Measurements from ENCODE around the gene DACH2. TPM values are rescaled to one million over a fixed set of nuclear protein-coding genes. Genes with fewer than 3 reads are reported as not detected.

Gene DACH2
- total RNA-seq (under 1 TPM in 1 of 2 donors, not detected in 1; 0.17 TPM), polyA plus RNA-seq (ENCODE audit: insufficient read length in 6 of 6) (1 to 10 TPM; 3.5 to 5.4 (median 5.2) TPM)
- long read RNA-seq, donor 1 = 0 reads
- long read RNA-seq, donor 2 = 0 reads
- long read RNA-seq, donor 3 = 0 reads
- long read RNA-seq, donor 4 = 0 reads
- long read RNA-seq, donor 5 = 0 reads
- long read RNA-seq, donor 6 = 0 reads
- long read RNA-seq, donor 7 = 0 reads
- long read RNA-seq, donor 8 = 0 reads
- long read RNA-seq, donor 9 = 0 reads
- long read RNA-seq, donor 10 = 0 reads
- long read RNA-seq, donor 11 = 0 reads
- long read RNA-seq, donor 12 = 0 reads

DNA sequence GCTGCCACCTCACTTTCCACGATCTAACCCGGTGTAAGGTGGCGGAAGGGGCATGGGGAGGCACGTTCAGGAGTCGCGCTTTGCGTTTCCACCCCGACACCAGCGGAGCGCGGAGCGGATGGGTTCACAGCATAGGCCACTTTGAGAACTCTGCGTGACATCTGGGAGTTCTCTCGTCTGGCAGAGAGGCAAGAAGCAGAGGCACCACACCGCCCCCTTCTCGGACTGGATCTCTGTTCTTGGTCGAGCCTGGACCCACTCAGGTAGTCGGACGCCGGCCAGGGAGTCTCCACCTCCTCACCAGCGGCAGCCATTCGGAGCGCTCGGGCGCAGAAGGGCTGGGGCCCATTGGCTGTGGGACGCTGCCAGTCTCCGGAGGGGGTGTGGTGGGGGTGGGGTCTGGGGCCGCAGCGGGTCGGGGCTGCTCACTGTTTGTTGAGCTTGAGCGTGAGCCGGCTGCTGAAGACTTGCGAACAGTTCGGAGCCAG is at the start of gene DACH2:
TSS of gene DACH2 (plus strand) at position 428 of the 488 bp plus-strand sequence.
- ATAC-seq = peak; percentile 100
- no peak within 1 kb of the TSS for H3K27ac ChIP-seq

DNA sequence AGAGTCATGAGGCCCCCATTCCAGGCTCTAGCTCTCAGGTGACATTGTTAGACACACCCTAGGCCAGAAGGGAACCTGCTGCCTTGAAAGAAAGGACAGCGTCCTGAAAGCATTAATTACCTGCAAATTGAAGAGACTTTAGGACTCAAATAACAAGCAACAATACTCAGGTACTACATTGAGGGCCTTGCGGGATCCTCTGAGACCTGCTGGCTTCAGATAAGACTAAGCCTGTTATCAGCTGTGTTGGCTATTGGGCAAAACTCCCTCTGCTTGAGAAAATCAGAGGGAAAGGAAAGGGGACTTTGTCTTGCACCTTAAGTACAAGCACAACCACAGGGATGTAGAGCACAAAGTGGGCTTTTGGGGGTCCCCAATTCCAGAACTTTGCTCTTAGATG is 45.9 kb upstream of the DACH2 start:
- H3K27ac ChIP-seq = no peak overlapping the region
- no peaks in the 10 kb centered on the region for H3K27me3 ChIP-seq
- no peak for DNase-seq
- ATAC-seq = no peak
- H3K4me1 ChIP-seq = no peaks in the 10 kb centered on the region
- intact Hi-C loops (cut with DNase I) = no loop called here
- H3K4me3 ChIP-seq = no peak overlapping the region
- H3K9me3 ChIP-seq = no peaks in the 10 kb centered on the region
- no peaks in the 10 kb centered on the region for H3K36me3 ChIP-seq
- TF ChIP-seq, protein P1, sequence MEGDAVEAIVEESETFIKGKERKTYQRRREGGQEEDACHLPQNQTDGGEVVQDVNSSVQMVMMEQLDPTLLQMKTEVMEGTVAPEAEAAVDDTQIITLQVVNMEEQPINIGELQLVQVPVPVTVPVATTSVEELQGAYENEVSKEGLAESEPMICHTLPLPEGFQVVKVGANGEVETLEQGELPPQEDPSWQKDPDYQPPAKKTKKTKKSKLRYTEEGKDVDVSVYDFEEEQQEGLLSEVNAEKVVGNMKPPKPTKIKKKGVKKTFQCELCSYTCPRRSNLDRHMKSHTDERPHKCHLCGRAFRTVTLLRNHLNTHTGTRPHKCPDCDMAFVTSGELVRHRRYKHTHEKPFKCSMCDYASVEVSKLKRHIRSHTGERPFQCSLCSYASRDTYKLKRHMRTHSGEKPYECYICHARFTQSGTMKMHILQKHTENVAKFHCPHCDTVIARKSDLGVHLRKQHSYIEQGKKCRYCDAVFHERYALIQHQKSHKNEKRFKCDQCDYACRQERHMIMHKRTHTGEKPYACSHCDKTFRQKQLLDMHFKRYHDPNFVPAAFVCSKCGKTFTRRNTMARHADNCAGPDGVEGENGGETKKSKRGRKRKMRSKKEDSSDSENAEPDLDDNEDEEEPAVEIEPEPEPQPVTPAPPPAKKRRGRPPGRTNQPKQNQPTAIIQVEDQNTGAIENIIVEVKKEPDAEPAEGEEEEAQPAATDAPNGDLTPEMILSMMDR (IDR thresholded peaks at IDR 0.05) = no peak

More for the DNA sequence above, at the start of gene DACH2:
- Histone ChIP-seq H3K27me3 (peaks cover 24 to 53% of the 10 kb centered on the region in 2 donors), H3K4me3 (peak within 1 kb of the TSS; percentile 21 to 36), H3K4me1 (no peaks in the 10 kb centered on the region), H3K9me3 (no peaks in the 10 kb centered on the region), H3K36me3 (no peaks in the 10 kb centered on the region)
- TF ChIP-seq, protein P1 (IDR thresholded peaks at IDR 0.05) = no peak
- intact Hi-C loops (cut with DNase I) = no loop called here
- DNase-seq = peak; percentile 49 to 80 (median 78)

DNA sequence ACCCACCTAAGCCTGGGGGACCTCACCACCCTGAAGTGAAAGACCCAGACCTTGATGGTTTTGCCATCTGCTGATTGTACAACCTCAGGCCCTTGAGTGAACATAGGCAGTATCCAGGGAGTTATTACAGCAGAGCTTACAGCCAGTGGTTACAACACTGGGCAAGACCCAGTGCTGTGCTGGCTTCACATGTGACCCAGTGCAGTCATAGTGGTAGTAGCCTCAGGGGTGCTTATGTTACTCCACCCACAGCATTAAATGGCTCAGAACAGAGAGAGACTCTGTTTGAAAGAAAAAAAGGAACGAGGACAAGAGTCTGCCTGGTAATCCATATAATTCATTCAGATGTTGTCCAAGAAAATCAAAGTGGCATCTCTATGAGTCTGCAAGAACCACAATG is 45.2 kb upstream of the DACH2 start:
- Histone ChIP-seq H3K4me1 (no peaks in the 10 kb centered on the region), H3K4me3 (no peak overlapping the region), H3K9me3 (no peaks in the 10 kb centered on the region), H3K36me3 (no peaks in the 10 kb centered on the region), H3K27ac (no peak overlapping the region), H3K27me3 (no peaks in the 10 kb centered on the region)
- ATAC-seq (no peak), DNase-seq (no peak)
- TF ChIP-seq, protein P1 (IDR thresholded peaks at IDR 0.05) = no peak
- intact Hi-C loops (cut with DNase I) = no loop called here

DNA sequence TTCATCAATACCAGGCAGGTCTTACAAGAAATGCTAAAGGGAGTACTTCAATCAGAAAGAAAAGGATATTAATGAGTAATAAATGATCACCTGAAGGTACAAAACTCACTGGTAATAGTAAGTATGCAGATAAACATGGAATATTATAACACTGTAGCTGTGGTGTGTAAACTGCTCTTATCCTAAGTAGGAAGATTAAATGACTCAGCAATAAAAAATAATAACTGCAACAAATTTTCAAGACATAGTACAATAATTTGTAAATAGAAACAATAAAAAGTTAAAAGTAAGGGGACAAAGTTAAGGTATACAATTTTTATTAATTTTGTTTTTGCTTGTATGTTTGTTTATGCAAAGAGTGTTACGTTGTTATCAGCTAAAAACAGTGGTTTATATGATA is 43.7 kb upstream of the DACH2 start:
- no peak for ATAC-seq
- Histone ChIP-seq H3K4me1 (no peaks in the 10 kb centered on the region), H3K27ac (no peak overlapping the region), H3K36me3 (no peaks in the 10 kb centered on the region), H3K4me3 (no peak overlapping the region), H3K9me3 (no peaks in the 10 kb centered on the region), H3K27me3 (no peaks in the 10 kb centered on the region)
- intact Hi-C loops (cut with DNase I) = no loop called here
- TF ChIP-seq, protein P1 (IDR thresholded peaks at IDR 0.05) = no peak
- no peak for DNase-seq

DNA sequence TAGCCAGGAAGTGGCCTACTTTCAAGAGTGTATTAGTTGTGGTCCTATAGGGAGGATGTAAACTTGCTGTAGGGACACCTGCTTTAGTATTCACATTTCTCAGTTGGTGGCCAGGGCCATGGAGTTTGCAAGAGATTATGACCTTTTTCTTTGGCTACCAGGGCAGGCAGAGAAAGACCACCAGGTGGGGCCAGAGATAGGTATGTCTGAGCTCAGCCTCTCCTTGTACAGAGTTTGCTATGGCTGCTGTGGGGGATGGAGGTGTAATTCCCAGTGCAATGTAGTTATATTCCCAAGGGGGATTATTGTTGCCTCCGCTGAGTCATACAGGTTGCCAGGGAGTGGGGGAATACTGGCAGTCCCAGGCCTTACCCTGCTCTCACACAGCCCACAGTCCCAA is 26.3 kb upstream of the DACH2 start:
- intact Hi-C loops (cut with DNase I) = no loop called here
- H3K27me3 ChIP-seq = no peaks in the 10 kb centered on the region
- ATAC-seq (no peak), DNase-seq (no peak)
- H3K36me3 ChIP-seq = no peaks in the 10 kb centered on the region
- no peaks in the 10 kb centered on the region for H3K4me1 ChIP-seq
- TF ChIP-seq, protein P1 (IDR thresholded peaks at IDR 0.05) = no peak
- no peak overlapping the region for H3K27ac ChIP-seq
- no peak overlapping the region for H3K4me3 ChIP-seq
- peaks cover 0 to 5% of the 10 kb centered on the region in 2 donors for H3K9me3 ChIP-seq

Measured in left lung (tissue), 14 donors.